HepG2 (cell line): ENCODE data around the gene FAM83E. TPM values are rescaled to one million over a fixed set of nuclear protein-coding genes. Genes with fewer than 3 reads are reported as not detected.
A peak's percentile ranks its signal among the peaks of the same experiment; 100 is the strongest.

ENCODE experiments used
- ELK4 ChIP-seq: sonication (generic); formaldehyde crosslinking; IDR thresholded peaks from 2 replicates; pipeline ENCODE4 v1.9.0; 2021; ENCODE audit warnings: missing genetic modification reagents, borderline replicate concordance
- HOXA9 ChIP-seq: sonication (generic); formaldehyde crosslinking; IDR thresholded peaks from 2 replicates; pipeline ENCODE4 v1.8.1; 2022; ENCODE audit warnings: missing genetic modification reagents, mild to moderate bottlenecking, moderate library complexity, borderline replicate concordance
- PHF20 ChIP-seq: sonication (generic); formaldehyde crosslinking; IDR thresholded peaks from 2 replicates; pipeline ENCODE4 v1.5.0; 2020; ENCODE audit warnings: mild to moderate bottlenecking, missing genetic modification reagents
- PHF8 ChIP-seq: sonication (generic); formaldehyde crosslinking; IDR thresholded peaks from 2 replicates; pipeline ENCODE4 v1.5.0; 2020; ENCODE audit warnings: missing genetic modification reagents
- TEAD2 ChIP-seq: sonication (generic); formaldehyde crosslinking; IDR thresholded peaks from 2 replicates; pipeline ENCODE4 v1.9.0; 2021; ENCODE audit warnings: missing genetic modification reagents
- U2AF1 ChIP-seq: fragments of 200-400 bp; formaldehyde crosslinking; optimal IDR thresholded peaks from 2 replicates; pipeline ENCODE3; 2017; ENCODE audit warnings: mild to moderate bottlenecking, low read depth, low read length
- U2AF2 ChIP-seq: fragments of 200-400 bp; formaldehyde crosslinking; IDR thresholded peaks from 2 replicates; pipeline ENCODE4 v1.6.1; 2017; ENCODE audit warnings: low read depth, mild to moderate bottlenecking, low read length
- UBTF ChIP-seq: sonication (generic); formaldehyde crosslinking; IDR thresholded peaks from 2 replicates; pipeline ENCODE4 v1.4.0; 2020; ENCODE audit warnings: mild to moderate bottlenecking, missing genetic modification reagents
- ZEB1 ChIP-seq: IDR thresholded peaks from 2 replicates; pipeline ENCODE4 v1.6.1; 2012; ENCODE audit warnings: mild to moderate bottlenecking, low read depth, inconsistent platforms; ENCODE audit not compliant: insufficient replicate concordance
- ZMYM4 ChIP-seq: sonication (generic); formaldehyde crosslinking; IDR thresholded peaks from 2 replicates; pipeline ENCODE4 v1.8.1; 2023; ENCODE audit warnings: mild to moderate bottlenecking, missing genetic modification reagents
- ZNF225 ChIP-seq: sonication (generic); formaldehyde crosslinking; IDR thresholded peaks from 2 replicates; pipeline ENCODE4 v1.4.0; 2020; ENCODE audit warnings: mild to moderate bottlenecking, missing genetic modification reagents
- ZNF335 ChIP-seq: sonication (generic); formaldehyde crosslinking; IDR thresholded peaks from 2 replicates; pipeline ENCODE4 v1.4.0; 2020; ENCODE audit warnings: missing genetic modification reagents
- ZNF598 ChIP-seq: sonication (generic); formaldehyde crosslinking; IDR thresholded peaks from 2 replicates; pipeline ENCODE4 v1.5.1; 2020; ENCODE audit warnings: mild to moderate bottlenecking, missing genetic modification reagents, borderline replicate concordance
- ZNF691 ChIP-seq: sonication (generic); formaldehyde crosslinking; IDR thresholded peaks from 2 replicates; pipeline ENCODE4 v1.4.0; 2020; ENCODE audit warnings: missing genetic modification reagents, low read depth, mild to moderate bottlenecking, borderline replicate concordance
- ZNF768 ChIP-seq: sonication (generic); formaldehyde crosslinking; IDR thresholded peaks from 2 replicates; pipeline ENCODE4 v1.4.0; 2020; ENCODE audit warnings: missing genetic modification reagents
- ZNF788 ChIP-seq: sonication (generic); formaldehyde crosslinking; IDR thresholded peaks from 2 replicates; pipeline ENCODE4 v1.5.0; 2020; ENCODE audit warnings: mild to moderate bottlenecking, missing genetic modification reagents, borderline replicate concordance
- ZSCAN30 ChIP-seq: sonication (generic); formaldehyde crosslinking; IDR thresholded peaks from 2 replicates; pipeline ENCODE4 v1.5.0; 2020; ENCODE audit warnings: mild to moderate bottlenecking, missing genetic modification reagents
- polyA plus RNA-seq, 8 experiments: library from polyadenylated mRNA; depleted of rRNA in 3 of 8; stranded (reverse) in 7 of 8; unstranded in 1 of 8; fragments of >200 nt; fragmentation: Illumina TruSeq in 4 of 8; extraction: Trizol in 4 of 8; gene quantifications; 2 replicates each; pipeline versions ENCODE4 v1.2.1 to v1.2.3, GENCODE V29; 2011 to 2016; ENCODE audit warnings: low read depth in 4 of 8, missing spikeins in 1 of 8, mixed read lengths in 1 of 8; ENCODE audit not compliant: insufficient read depth in 1 of 8
- total RNA-seq, 5 experiments: library from RNA; depleted of rRNA; stranded (reverse); fragments of >200 nt; fragmentation: Illumina TruSeq; extraction: Trizol; gene quantifications; 2 replicates each; pipeline ENCODE4 v1.2.3, GENCODE V29; 2016; ENCODE audit warnings: low read depth in 1 of 5

Gene FAM83E
- total and polyA plus RNA-seq, 2 of the 13 experiments (the other 11 are each of a cell fraction or from before 2014, with no cell fraction given), result 0.18 to 0.60 TPM

- TF ChIP-seq U2AF1, result peak; percentile 100
- 0 out of 2 replicates have a peak, but pooled peaks have one; percentile 14 for TF ChIP-seq U2AF2
- peak; percentile 89 for TF ChIP-seq PHF8 (CRISPR knock-in tag)
- peak; percentile 70 for TF ChIP-seq ZNF768 (CRISPR knock-in tag)
- TF ChIP-seq ZNF691, result peak; percentile 47; the same call in 1 of the 2 replicates
- TF ChIP-seq ZNF598 (CRISPR knock-in tag), result peak; percentile 94
- no peak; the same call in 1 of the 2 replicates for TF ChIP-seq ELK4
- TF ChIP-seq ZNF788 (CRISPR knock-in tag), result peak; percentile 97; the same call in 1 of the 2 replicates
- TF ChIP-seq PHF20 (CRISPR knock-in tag), result peak; percentile 99
- peak; percentile 83 for TF ChIP-seq UBTF (CRISPR knock-in tag)
- TF ChIP-seq ZMYM4 (CRISPR knock-in tag), result peak; percentile 82; the same call in 1 of the 2 replicates
- TF ChIP-seq TEAD2 (CRISPR knock-in tag), result no peak
- TF ChIP-seq ZEB1, result no peak
- TF ChIP-seq ZSCAN30, result no peak
- TF ChIP-seq ZNF225, result peak; percentile 70
- peak; percentile 90 for TF ChIP-seq ZNF335 (CRISPR knock-in tag)
- peak; percentile 41; the same call in 1 of the 2 replicates for TF ChIP-seq HOXA9 (CRISPR knock-in tag)
These were observed 4.2 kb upstream of the FAM83E start, which contains the start of the genes RPL18 and SPHK2 (continued) for GRCh38 chr19:48618916-48619691.
